Testis (tissue), 2 donors: ENCODE data around the gene CD300H.

Source experiments
- POLR2A ChIP-seq: fragments of 450-650 bp; IDR thresholded peaks from one replicate; pipeline ENCODE4 v1.6.1; 2017; ENCODE audit warnings: antibody characterized with exemption, mild to moderate bottlenecking, moderate library complexity
- TF ChIP-seq, protein P1 (sequence below), 3 experiments: fragments of 450-650 bp in 2 of 3; fragments of 200-600 bp in 1 of 3; sonication (generic) in 1 of 3; IDR thresholded peaks; one replicate each; pipeline ENCODE4 v1.5.1; 2016 to 2019; ENCODE audit warnings: antibody characterized with exemption in 3 of 3, mild to moderate bottlenecking in 2 of 3, moderate library complexity in 1 of 3

DNA sequence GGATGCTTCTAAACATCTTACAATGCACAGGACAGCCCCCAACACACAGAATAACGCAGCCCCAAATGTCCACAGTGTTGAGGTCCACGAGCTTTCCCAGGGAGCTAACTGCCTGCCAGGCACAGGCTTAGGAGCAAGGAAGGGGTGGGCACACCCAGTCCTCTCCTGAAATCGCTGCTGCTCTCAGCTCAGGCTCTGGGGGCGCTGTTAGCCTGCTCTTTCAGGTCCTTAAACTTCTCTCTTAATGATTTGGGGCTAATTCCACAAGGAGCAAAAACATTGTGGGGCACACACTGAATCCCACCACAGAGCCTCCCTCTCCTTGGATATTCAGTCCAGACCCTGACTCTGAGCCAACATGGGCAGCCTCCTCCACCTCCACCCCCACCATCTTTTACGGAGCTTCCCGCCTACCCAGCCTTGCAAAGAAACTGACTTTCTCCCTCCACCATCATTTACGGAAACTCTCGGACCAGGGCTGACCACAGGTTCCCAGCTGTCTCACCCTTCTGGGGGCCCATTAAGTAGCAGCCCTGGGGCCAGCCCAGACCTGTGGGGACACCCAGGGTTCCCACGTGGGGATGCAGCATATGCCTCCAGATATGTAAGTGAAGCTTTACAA lies 1.1 kb downstream of the CD300H start:
- TF ChIP-seq, protein P1, sequence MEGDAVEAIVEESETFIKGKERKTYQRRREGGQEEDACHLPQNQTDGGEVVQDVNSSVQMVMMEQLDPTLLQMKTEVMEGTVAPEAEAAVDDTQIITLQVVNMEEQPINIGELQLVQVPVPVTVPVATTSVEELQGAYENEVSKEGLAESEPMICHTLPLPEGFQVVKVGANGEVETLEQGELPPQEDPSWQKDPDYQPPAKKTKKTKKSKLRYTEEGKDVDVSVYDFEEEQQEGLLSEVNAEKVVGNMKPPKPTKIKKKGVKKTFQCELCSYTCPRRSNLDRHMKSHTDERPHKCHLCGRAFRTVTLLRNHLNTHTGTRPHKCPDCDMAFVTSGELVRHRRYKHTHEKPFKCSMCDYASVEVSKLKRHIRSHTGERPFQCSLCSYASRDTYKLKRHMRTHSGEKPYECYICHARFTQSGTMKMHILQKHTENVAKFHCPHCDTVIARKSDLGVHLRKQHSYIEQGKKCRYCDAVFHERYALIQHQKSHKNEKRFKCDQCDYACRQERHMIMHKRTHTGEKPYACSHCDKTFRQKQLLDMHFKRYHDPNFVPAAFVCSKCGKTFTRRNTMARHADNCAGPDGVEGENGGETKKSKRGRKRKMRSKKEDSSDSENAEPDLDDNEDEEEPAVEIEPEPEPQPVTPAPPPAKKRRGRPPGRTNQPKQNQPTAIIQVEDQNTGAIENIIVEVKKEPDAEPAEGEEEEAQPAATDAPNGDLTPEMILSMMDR (IDR thresholded peaks at IDR 0.05): peak in 1 of 3 experiments; percentile 29
- TF ChIP-seq POLR2A: no peak
